Stimulated activated CD4-positive, alpha-beta T cell treated with anti-CD3 and anti-CD28 coated beads, Interleukin-2, amount 100 ng/mL, for 4 hours (primary cell): ENCODE results near the gene EDEM2.
"Not testable (repeated sequence)": the region's sequence is repeated elsewhere in the genome, so short reads cannot be mapped to it uniquely, and the experiment has no call there.

Source experiments
- DNase-seq: peaks from one replicate; pipeline ENCODE4 v3.0.0-alpha.2; 2020; ENCODE audit warnings: low read depth

EDEM2 gene

GRCh38 chr20:35087355-35087754 is 59.8 kb downstream of the EDEM2 start:
- DNase-seq: no peak

GRCh38 chr20:35085477-35086225 is 61.5 kb downstream of the EDEM2 start:
- no peak for DNase-seq

- no peak for DNase-seq
Observed at GRCh38 chr20:35084998-35085397, 62.1 kb downstream of the EDEM2 start.

- DNase-seq: not testable (repeated sequence)
Observed at GRCh38 chr20:35080348-35080642, 66.8 kb downstream of the EDEM2 start.

- no peak for DNase-seq
Observed at GRCh38 chr20:35079472-35080347, 67.4 kb downstream of the EDEM2 start.

- DNase-seq: no peak
Observed at GRCh38 chr20:35077872-35078271, 69.3 kb downstream of the EDEM2 start.

GRCh38 chr20:35077341-35077740 is 69.8 kb downstream of the EDEM2 start:
- DNase-seq: no peak

GRCh38 chr20:35071436-35072153 is 75.5 kb downstream of the EDEM2 start:
- not testable (repeated sequence) for DNase-seq

- DNase-seq: no peak
Observed at GRCh38 chr20:35066194-35066593, 80.9 kb downstream of the EDEM2 start.
